ENCODE results near the gene TRAPPC5. TPM values are rescaled to one million over a fixed set of nuclear protein-coding genes. Genes with fewer than 3 reads are reported as not detected.

The TRAPPC5 gene
- polyA plus RNA-seq, 1 donor (not counting 4 experiments of a cell fraction or from before 2014, with no cell fraction given): 54.8 TPM

DNA sequence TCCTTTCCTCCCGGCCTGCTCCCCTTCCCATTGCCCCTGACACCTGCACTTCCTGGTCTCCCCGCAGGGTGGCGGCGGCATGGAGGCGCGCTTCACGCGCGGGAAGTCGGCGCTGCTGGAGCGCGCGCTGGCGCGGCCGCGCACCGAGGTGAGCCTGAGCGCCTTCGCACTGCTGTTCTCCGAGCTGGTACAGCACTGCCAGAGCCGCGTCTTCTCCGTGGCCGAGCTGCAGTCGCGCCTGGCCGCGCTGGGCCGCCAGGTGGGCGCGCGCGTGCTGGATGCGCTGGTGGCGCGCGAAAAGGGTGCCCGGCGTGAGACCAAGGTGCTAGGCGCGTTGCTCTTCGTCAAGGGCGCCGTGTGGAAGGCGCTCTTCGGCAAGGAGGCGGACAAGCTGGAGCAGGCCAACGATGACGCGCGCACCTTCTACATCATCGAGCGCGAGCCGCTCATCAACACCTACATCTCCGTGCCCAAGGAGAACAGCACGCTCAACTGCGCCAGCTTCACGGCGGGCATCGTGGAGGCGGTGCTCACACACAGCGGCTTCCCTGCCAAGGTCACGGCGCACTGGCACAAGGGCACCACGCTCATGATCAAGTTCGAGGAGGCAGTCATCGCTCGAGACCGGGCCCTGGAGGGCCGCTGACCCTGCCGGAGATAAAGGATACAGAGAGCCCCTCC, 1.7 kb downstream of the TRAPPC5 start:
- H3K27me3 ChIP-seq (ENCODE audit: control insufficient read depth, extremely low read depth, insufficient read depth, low read length): peaks cover 4% of the 10 kb centered on the region
- H3K36me3 ChIP-seq (ENCODE audit: control insufficient read depth in 2 of 2, extremely low read depth in 1 of 2, insufficient read depth in 2 of 2, low read length in 2 of 2): peaks cover 0 to 8% of the 10 kb centered on the region in 2 experiments
- no peak overlapping the region for H3K27ac ChIP-seq (ENCODE audit: control insufficient read depth, insufficient read depth, low read length)
- H3K79me2 ChIP-seq (ENCODE audit: control insufficient read depth, insufficient read depth, low read length): peaks cover 16% of the 10 kb centered on the region
- peak overlapping the region in 1 of 3 experiments; percentile 99 for H3K4me3 ChIP-seq (ENCODE audit: control insufficient read depth in 2 of 3, extremely low read depth in 1 of 3, insufficient read depth in 2 of 3, low read depth in 1 of 3, low read length in 3 of 3)
- H3K4me2 ChIP-seq (ENCODE audit: control insufficient read depth, extremely low read depth, insufficient read depth, low read depth, low read length): peak overlapping the region; percentile 60
- no peak overlapping the region for H2AFZ ChIP-seq (ENCODE audit: control insufficient read depth, low read length)
- dilution Hi-C loops (cut with MboI; ENCODE audit: extremely low pct_ligation_motif_present, low sequenced_read_pairs): no loop called here
- no peaks in the 10 kb centered on the region for H3K9me1 ChIP-seq (ENCODE audit: control insufficient read depth, extremely low read depth, insufficient read depth, low read length)
- no peaks in the 10 kb centered on the region for H3K9me3 ChIP-seq (ENCODE audit: control insufficient read depth, low read depth, low read length)
- TF ChIP-seq EZH2 (IDR thresholded peaks at IDR 0.05; ENCODE audit: low read length): no peak
- DNase-seq (ENCODE audit: low read depth, low spot score) (no peak), FAIRE-seq (no peak)
- peaks cover 7% of the 10 kb centered on the region for H3K4me1 ChIP-seq (ENCODE audit: control insufficient read depth, extremely low read depth, insufficient read depth, low read length)
- no peaks in the 10 kb centered on the region for H4K20me1 ChIP-seq (ENCODE audit: control insufficient read depth, extremely low read depth, insufficient read depth, low read length)
- H3K9ac ChIP-seq (ENCODE audit: control insufficient read depth, extremely low read depth, insufficient read depth, low read length): no peak overlapping the region

- Histone ChIP-seq H3K4me2 (ENCODE audit: control insufficient read depth, extremely low read depth, insufficient read depth, low read depth, low read length) (no peak overlapping the region), H3K9me1 (ENCODE audit: control insufficient read depth, extremely low read depth, insufficient read depth, low read length) (no peaks in the 10 kb centered on the region), H4K20me1 (ENCODE audit: control insufficient read depth, extremely low read depth, insufficient read depth, low read length) (no peaks in the 10 kb centered on the region), H3K9ac (ENCODE audit: control insufficient read depth, extremely low read depth, insufficient read depth, low read length) (no peak overlapping the region), H3K79me2 (ENCODE audit: control insufficient read depth, insufficient read depth, low read length) (peaks cover 16% of the 10 kb centered on the region), H3K36me3 (ENCODE audit: control insufficient read depth in 2 of 2, extremely low read depth in 1 of 2, insufficient read depth in 2 of 2, low read length in 2 of 2) (peaks cover 0 to 8% of the 10 kb centered on the region in 2 experiments), H3K9me3 (ENCODE audit: control insufficient read depth, low read depth, low read length) (peaks cover 2% of the 10 kb centered on the region), H2AFZ (ENCODE audit: control insufficient read depth, low read length) (no peak overlapping the region), H3K27ac (ENCODE audit: control insufficient read depth, insufficient read depth, low read length) (no peak overlapping the region), H3K4me3 (ENCODE audit: control insufficient read depth in 2 of 3, extremely low read depth in 1 of 3, insufficient read depth in 2 of 3, low read depth in 1 of 3, low read length in 3 of 3) (no peak overlapping the region), H3K4me1 (ENCODE audit: control insufficient read depth, extremely low read depth, insufficient read depth, low read length) (peaks cover 4% of the 10 kb centered on the region), H3K27me3 (ENCODE audit: control insufficient read depth, extremely low read depth, insufficient read depth, low read length) (no peaks in the 10 kb centered on the region)
- TF ChIP-seq EZH2 (IDR thresholded peaks at IDR 0.05; ENCODE audit: low read length): no peak
- TF ChIP-seq, protein P1, sequence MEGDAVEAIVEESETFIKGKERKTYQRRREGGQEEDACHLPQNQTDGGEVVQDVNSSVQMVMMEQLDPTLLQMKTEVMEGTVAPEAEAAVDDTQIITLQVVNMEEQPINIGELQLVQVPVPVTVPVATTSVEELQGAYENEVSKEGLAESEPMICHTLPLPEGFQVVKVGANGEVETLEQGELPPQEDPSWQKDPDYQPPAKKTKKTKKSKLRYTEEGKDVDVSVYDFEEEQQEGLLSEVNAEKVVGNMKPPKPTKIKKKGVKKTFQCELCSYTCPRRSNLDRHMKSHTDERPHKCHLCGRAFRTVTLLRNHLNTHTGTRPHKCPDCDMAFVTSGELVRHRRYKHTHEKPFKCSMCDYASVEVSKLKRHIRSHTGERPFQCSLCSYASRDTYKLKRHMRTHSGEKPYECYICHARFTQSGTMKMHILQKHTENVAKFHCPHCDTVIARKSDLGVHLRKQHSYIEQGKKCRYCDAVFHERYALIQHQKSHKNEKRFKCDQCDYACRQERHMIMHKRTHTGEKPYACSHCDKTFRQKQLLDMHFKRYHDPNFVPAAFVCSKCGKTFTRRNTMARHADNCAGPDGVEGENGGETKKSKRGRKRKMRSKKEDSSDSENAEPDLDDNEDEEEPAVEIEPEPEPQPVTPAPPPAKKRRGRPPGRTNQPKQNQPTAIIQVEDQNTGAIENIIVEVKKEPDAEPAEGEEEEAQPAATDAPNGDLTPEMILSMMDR (optimal IDR thresholded peaks at IDR 0.05 in 1 of 3, IDR thresholded peaks at IDR 0.05 in 1 of 3, conservative IDR thresholded peaks at IDR 0.05 in 1 of 3; ENCODE audit: extremely low read depth in 1 of 3, insufficient read depth in 2 of 3, low read length in 3 of 3): no peak
- no peak for FAIRE-seq
- dilution Hi-C loops (cut with MboI; ENCODE audit: extremely low pct_ligation_motif_present, low sequenced_read_pairs): no loop called here
- DNase-seq (ENCODE audit: low read depth, low spot score): no peak
Observed at GRCh38 chr19:7685546-7686445, 5.2 kb downstream of the TRAPPC5 start.

All from keratinocyte (primary cell).